B cell (primary cell): Measurements from ENCODE around the gene RCAN3.

Experiments used
- CTCF ChIP-seq: fragments of 200-600 bp; IDR thresholded peaks from one replicate; pipeline ENCODE4 v1.8.0; 2022; ENCODE audit warnings: antibody characterized with exemption, mild to moderate bottlenecking
- EZH2 ChIP-seq: IDR thresholded peaks from 2 replicates; pipeline ENCODE4 v1.6.1; 2012; ENCODE audit warnings: borderline replicate concordance, low read depth, mild to moderate bottlenecking, moderate library complexity, low read length; ENCODE audit not compliant: insufficient read depth, poor library complexity, severe bottlenecking

- no peak for TF ChIP-seq EZH2
- no peak for TF ChIP-seq CTCF
Observed at GRCh38 chr1:24503059-24503751, 569 bp downstream of the RCAN3 start.
